GM06990 (cell line): ENCODE results near the gene DUSP7.

Experiments used
- DNase-seq: peaks from one replicate; pipeline ENCODE4 v3.0.0-alpha.2; 2011; ENCODE audit not compliant: insufficient read length; ENCODE audit errors: extremely low read depth
- H3K27me3 ChIP-seq: replicated peaks from 2 replicates; pipeline ENCODE4 v1.6.0; 2011; ENCODE audit warnings: low read length; ENCODE audit not compliant: control insufficient read depth, insufficient read depth
- H3K36me3 ChIP-seq: 2 replicates; pipeline ENCODE4 v1.5.1; 2011; ENCODE audit warnings: low read length; ENCODE audit not compliant: control insufficient read depth, insufficient read depth
- H3K4me3 ChIP-seq: replicated peaks from 2 replicates; pipeline ENCODE4 v1.5.1; 2011; ENCODE audit warnings: low read depth, mild to moderate bottlenecking, control low read depth, low read length
- CTCF ChIP-seq: IDR thresholded peaks from 2 replicates; pipeline ENCODE4 v1.5.1; 2011; ENCODE audit warnings: low read length, control low read depth, mild to moderate bottlenecking, inconsistent platforms; ENCODE audit not compliant: insufficient read depth, poor library complexity, severe bottlenecking

Gene DUSP7

GRCh38 chr3:52019352-52020080 lies 36.9 kb downstream of the DUSP7 start:
- Histone ChIP-seq H3K27me3 (no peaks in the 10 kb centered on the region), H3K4me3 (no peak overlapping the region), H3K36me3 (no peaks in the 10 kb centered on the region)
- DNase-seq = no peak
- TF ChIP-seq CTCF = no peak

GRCh38 chr3:52018319-52019000 lies 37.9 kb downstream of the DUSP7 start:
- TF ChIP-seq CTCF = no peak
- H3K27me3 ChIP-seq = no peaks in the 10 kb centered on the region
- H3K4me3 ChIP-seq = no peak overlapping the region
- H3K36me3 ChIP-seq = no peaks in the 10 kb centered on the region
- no peak for DNase-seq

- no peak for TF ChIP-seq CTCF
- no peak overlapping the region for H3K4me3 ChIP-seq
- no peak for DNase-seq
- H3K27me3 ChIP-seq = no peaks in the 10 kb centered on the region
- H3K36me3 ChIP-seq = no peaks in the 10 kb centered on the region
Observed at GRCh38 chr3:52017586-52017985, 38.8 kb downstream of the DUSP7 start.

GRCh38 chr3:52015438-52016228 lies 40.7 kb downstream of the DUSP7 start:
- DNase-seq = no peak
- Histone ChIP-seq H3K36me3 (no peaks in the 10 kb centered on the region), H3K27me3 (no peaks in the 10 kb centered on the region), H3K4me3 (no peak overlapping the region)
- no peak for TF ChIP-seq CTCF

GRCh38 chr3:52014613-52015012 lies 41.8 kb downstream of the DUSP7 start:
- peak; percentile 21 for TF ChIP-seq CTCF
- no peaks in the 10 kb centered on the region for H3K36me3 ChIP-seq
- no peaks in the 10 kb centered on the region for H3K27me3 ChIP-seq
- H3K4me3 ChIP-seq = no peak overlapping the region
- no peak for DNase-seq
